Nephron progenitor cell (in vitro differentiated cells): ENCODE data around the gene ADARB2.
A peak's percentile ranks its signal among the peaks of the same experiment; 100 is the strongest.

ENCODE experiments used
- DNase-seq: peaks from one replicate; pipeline ENCODE4 v3.0.0; 2021
- H3K27ac Mint-ChIP-seq: 2 replicates; pipeline ENCODE4 v1.8.0; 2021; ENCODE audit warnings: mild to moderate bottlenecking, moderate library complexity, mixed read lengths
- H3K27me3 Mint-ChIP-seq: 2 replicates; pipeline ENCODE4 v1.8.0; 2021; ENCODE audit warnings: mild to moderate bottlenecking, low read depth, mixed read lengths; ENCODE audit not compliant: poor library complexity
- H3K36me3 Mint-ChIP-seq: 2 replicates; pipeline ENCODE4 v1.8.0; 2021; ENCODE audit warnings: low read depth, mixed read lengths
- H3K4me1 Mint-ChIP-seq: 2 replicates; pipeline ENCODE4 v1.8.0; 2021; ENCODE audit warnings: mixed read lengths
- H3K4me3 Mint-ChIP-seq: 2 replicates; pipeline ENCODE4 v1.8.0; 2021; ENCODE audit warnings: mild to moderate bottlenecking, moderate library complexity, mixed read lengths
- H3K9me3 Mint-ChIP-seq: 2 replicates; pipeline ENCODE4 v1.8.0; 2021; ENCODE audit warnings: mild to moderate bottlenecking, moderate library complexity, mixed read lengths
- TF ChIP-seq, protein P1 (sequence below): fragments of 200-600 bp; sonication (generic); IDR thresholded peaks from 2 replicates; pipeline ENCODE4 v1.5.0; 2021; ENCODE audit warnings: antibody characterized with exemption

ADARB2 gene

DNA sequence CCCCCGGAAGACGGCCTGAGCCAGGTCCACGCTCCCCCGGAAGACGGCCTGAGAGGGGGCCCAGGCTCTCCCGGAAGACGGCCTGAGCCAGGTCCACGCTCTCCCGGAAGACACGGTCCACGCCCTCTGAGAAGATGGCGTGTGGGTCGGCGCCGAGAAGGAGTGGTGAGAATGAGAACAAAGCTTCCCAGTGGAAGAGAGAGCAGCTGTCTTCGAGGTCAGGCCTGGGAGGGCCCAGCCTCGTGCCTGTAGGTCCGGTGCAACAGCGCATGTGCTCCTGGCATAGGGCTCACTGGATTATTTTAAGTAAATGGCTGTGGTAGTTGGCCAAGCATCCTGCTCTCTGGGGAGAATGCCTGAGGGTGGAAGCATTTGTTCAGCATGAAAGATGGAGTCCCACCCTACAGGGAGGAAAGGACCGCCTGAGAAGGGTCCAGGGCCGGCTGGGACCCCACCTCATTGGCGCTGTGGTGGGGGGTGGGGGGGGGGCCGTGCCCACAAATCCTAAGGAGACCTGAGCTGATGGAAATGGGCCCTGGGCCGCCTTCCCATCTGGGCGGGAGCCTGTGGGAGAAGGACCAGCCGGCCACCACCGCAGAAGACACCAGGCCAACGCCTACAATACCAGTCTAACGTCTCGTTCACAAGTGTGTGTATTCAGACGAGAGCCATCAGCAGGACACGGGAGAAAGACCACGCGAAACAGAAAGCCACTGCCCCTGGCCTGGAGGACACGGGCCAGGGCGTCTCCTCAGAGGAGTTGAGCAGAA is 471.1 kb downstream of the ADARB2 start:
- DNase-seq: no peak
- Mint-ChIP-seq H3K4me1 (peaks cover 33% of the 10 kb centered on the region), H3K36me3 (no peaks in the 10 kb centered on the region), H3K27me3 (peaks cover 4% of the 10 kb centered on the region), H3K27ac (no peak overlapping the region), H3K9me3 (peaks cover 4% of the 10 kb centered on the region), H3K4me3 (no peak overlapping the region)
- TF ChIP-seq, protein P1, sequence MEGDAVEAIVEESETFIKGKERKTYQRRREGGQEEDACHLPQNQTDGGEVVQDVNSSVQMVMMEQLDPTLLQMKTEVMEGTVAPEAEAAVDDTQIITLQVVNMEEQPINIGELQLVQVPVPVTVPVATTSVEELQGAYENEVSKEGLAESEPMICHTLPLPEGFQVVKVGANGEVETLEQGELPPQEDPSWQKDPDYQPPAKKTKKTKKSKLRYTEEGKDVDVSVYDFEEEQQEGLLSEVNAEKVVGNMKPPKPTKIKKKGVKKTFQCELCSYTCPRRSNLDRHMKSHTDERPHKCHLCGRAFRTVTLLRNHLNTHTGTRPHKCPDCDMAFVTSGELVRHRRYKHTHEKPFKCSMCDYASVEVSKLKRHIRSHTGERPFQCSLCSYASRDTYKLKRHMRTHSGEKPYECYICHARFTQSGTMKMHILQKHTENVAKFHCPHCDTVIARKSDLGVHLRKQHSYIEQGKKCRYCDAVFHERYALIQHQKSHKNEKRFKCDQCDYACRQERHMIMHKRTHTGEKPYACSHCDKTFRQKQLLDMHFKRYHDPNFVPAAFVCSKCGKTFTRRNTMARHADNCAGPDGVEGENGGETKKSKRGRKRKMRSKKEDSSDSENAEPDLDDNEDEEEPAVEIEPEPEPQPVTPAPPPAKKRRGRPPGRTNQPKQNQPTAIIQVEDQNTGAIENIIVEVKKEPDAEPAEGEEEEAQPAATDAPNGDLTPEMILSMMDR: no peak

DNA sequence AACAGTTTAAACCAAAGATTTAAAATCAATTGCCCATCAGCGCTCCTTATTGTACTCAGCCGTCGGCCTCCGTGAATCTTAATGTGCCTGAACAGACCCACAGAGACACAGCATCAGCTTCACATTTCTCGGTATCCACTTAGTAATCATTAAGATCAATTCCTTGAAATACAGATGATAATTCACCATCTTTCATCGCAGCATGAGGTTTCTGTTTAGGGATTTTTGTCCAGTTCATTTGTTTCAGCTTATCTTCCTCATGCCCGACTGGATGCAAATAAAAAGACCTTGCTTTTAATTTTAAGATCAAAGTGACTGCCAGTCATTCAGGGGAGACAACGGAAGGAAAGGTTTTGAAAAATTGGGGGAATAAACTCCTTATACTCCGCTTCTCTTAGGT is 473.3 kb downstream of the ADARB2 start:
- peaks cover 6% of the 10 kb centered on the region for H3K9me3 Mint-ChIP-seq

DNA sequence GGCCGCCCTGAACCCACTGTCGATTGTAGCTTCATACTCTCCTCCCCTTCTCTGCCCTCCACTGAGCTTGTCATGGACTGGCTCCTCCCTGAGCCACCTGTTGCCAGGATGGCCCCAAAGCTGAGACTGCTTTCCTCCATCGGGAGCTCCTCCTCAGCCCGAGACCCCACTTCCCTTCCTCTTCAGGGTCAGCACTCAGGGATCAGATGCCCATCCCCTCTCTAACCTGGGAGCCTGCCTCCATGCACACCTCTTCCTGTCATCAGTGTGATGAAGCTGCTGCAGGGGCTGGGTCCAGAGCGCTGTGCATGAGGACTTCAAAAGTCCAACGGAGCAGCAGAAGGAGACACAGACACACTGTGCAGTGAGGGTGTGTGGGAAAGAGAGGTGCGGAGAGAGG is 480.1 kb downstream of the ADARB2 start:
- Mint-ChIP-seq H3K27ac (no peak overlapping the region), H3K27me3 (peaks cover 9% of the 10 kb centered on the region), H3K36me3 (no peaks in the 10 kb centered on the region), H3K9me3 (peaks cover 12% of the 10 kb centered on the region), H3K4me3 (no peak overlapping the region), H3K4me1 (peaks cover 20% of the 10 kb centered on the region)
- DNase-seq: no peak
- TF ChIP-seq, protein P1: no peak

More for the DNA sequence above, 473.3 kb downstream of the ADARB2 start:
- TF ChIP-seq, protein P1: no peak
- H3K27me3 Mint-ChIP-seq: peaks cover 2% of the 10 kb centered on the region
- H3K27ac Mint-ChIP-seq: no peak overlapping the region
- no peak for DNase-seq
- H3K4me1 Mint-ChIP-seq: peaks cover 15% of the 10 kb centered on the region
- no peak overlapping the region for H3K4me3 Mint-ChIP-seq
- H3K36me3 Mint-ChIP-seq: no peaks in the 10 kb centered on the region

DNA sequence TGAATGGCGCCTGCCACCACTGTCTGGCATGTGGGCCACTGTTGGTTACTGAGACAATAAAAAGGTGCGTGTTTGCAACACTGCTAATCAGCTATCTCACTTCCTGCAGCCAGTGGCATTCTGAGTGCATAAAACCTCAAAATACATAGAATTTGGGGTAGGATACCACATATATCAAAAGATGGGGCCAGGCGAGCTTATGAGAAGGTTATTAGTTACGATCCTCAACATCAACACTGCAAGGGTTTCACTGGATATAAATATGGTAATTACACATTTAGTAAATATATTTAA is 480.9 kb downstream of the ADARB2 start:
- Mint-ChIP-seq H3K36me3 (no peaks in the 10 kb centered on the region), H3K27ac (no peak overlapping the region), H3K4me1 (peaks cover 21% of the 10 kb centered on the region), H3K27me3 (peaks cover 9% of the 10 kb centered on the region), H3K9me3 (peaks cover 11% of the 10 kb centered on the region), H3K4me3 (no peak overlapping the region)
- TF ChIP-seq, protein P1: no peak
- DNase-seq: no peak

DNA sequence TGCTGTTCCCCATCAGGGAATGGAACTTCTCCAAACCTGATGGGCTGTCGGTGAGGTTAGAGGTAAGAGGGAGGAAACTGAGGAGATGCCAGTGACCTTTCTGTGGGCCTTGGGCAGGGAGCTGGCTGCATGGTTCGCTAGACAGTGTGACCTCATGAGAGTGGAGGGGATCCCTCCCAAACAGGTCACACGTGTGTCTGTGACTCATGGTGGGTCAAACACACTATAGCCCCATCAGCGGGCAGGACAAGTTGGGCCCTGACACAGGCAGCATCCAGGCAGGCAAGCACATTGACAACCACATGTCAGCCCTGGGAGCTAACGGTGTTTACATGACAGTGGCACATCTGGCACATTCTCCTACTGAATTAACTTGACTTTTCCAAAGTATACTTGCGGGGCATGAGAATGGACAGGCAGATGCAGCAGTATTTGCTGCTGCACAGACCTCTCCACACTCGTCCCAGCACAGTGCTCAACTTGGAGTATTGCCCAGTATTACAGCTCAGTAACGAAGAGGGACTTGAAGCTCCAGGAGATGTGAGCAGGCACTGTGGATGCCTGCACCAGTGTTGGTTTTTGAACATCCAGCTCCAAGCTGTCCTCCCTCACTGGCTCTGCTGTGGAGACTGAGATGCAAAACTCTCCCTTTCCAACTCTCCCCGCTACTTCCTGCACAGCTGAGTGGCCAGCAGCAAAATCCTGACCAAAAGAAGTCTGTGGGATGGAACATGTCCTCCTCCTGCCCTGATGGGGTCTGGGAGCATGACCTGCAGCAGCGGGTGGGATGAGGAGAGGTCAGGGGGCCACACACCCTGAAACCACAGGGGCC is 481.5 kb downstream of the ADARB2 start:
- Mint-ChIP-seq H3K27ac (peak overlapping the region; percentile 27), H3K27me3 (peaks cover 14% of the 10 kb centered on the region), H3K4me1 (peaks cover 21% of the 10 kb centered on the region), H3K4me3 (no peak overlapping the region), H3K36me3 (no peaks in the 10 kb centered on the region), H3K9me3 (peaks cover 16% of the 10 kb centered on the region)
- DNase-seq: no peak
- TF ChIP-seq, protein P1: no peak
